ENCODE measurements around the gene VSIG10. TPM values are rescaled to one million over a fixed set of nuclear protein-coding genes. Genes with fewer than 3 reads are reported as not detected.

Gene VSIG10
- polyA plus RNA-seq, 1 donor (not counting 4 experiments of a cell fraction or from before 2014, with no cell fraction given) = 11.4 TPM

DNA sequence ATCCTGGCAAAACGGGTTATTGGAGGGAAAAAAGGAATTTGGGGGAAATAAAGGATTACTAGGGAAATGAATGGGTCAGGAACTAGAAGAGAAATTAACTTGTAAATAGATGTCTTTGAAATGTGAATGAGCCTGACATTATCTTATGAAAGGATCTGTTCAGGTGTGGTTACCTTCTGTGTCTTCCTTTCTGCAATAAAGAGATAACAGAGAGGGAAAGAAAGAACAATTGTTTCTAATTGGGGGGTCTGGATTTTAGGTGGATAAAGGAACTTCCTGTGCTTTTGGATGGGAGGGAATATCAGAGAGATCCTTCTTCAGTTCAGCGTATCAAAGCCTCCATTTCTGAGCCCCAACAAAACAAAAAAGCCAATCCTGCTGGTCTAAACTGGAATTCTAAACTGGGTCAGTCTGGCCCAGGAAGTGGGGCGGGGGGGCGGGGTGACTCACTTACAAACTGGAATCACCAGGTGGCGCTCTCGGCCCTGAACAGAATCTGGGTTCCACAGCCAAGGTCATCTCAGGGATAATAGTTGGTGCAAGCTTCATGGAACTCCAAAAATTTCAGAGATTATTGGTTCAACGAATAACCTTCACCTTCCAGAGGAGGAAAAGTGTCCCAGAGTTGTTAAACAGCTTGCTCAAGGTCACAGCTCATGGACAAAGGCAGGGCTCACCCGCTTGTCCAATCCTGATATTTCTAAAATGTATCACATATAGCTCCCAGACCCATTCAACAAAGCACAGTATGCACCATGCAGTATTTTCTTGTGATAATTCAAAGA, 17.0 kb upstream of the VSIG10 start:
- Histone ChIP-seq H3K4me3 (ENCODE audit: control insufficient read depth in 2 of 3, extremely low read depth in 1 of 3, insufficient read depth in 2 of 3, low read depth in 1 of 3, low read length in 3 of 3) (no peak overlapping the region), H3K4me1 (ENCODE audit: control insufficient read depth, extremely low read depth, insufficient read depth, low read length) (peaks cover 5% of the 10 kb centered on the region), H3K27ac (ENCODE audit: control insufficient read depth, insufficient read depth, low read length) (peak overlapping the region; percentile 59), H4K20me1 (ENCODE audit: control insufficient read depth, extremely low read depth, insufficient read depth, low read length) (no peaks in the 10 kb centered on the region), H3K79me2 (ENCODE audit: control insufficient read depth, insufficient read depth, low read length) (no peaks in the 10 kb centered on the region), H3K36me3 (ENCODE audit: control insufficient read depth in 2 of 2, extremely low read depth in 1 of 2, insufficient read depth in 2 of 2, low read length in 2 of 2) (no peaks in the 10 kb centered on the region), H3K9me3 (ENCODE audit: control insufficient read depth, low read depth, low read length) (no peaks in the 10 kb centered on the region), H2AFZ (ENCODE audit: control insufficient read depth, low read length) (peak overlapping the region; percentile 85), H3K27me3 (ENCODE audit: control insufficient read depth, extremely low read depth, insufficient read depth, low read length) (no peaks in the 10 kb centered on the region), H3K9me1 (ENCODE audit: control insufficient read depth, extremely low read depth, insufficient read depth, low read length) (no peaks in the 10 kb centered on the region), H3K4me2 (ENCODE audit: control insufficient read depth, extremely low read depth, insufficient read depth, low read depth, low read length) (peak overlapping the region; percentile 67), H3K9ac (ENCODE audit: control insufficient read depth, extremely low read depth, insufficient read depth, low read length) (peak overlapping the region; percentile 9)
- DNase-seq (ENCODE audit: low read depth, low spot score) (no peak), FAIRE-seq (no peak)
- dilution Hi-C loops (cut with MboI; ENCODE audit: extremely low pct_ligation_motif_present, low sequenced_read_pairs) = no loop called here
- TF ChIP-seq EZH2 (IDR thresholded peaks at IDR 0.05; ENCODE audit: low read length) = no peak
- TF ChIP-seq, protein P1, sequence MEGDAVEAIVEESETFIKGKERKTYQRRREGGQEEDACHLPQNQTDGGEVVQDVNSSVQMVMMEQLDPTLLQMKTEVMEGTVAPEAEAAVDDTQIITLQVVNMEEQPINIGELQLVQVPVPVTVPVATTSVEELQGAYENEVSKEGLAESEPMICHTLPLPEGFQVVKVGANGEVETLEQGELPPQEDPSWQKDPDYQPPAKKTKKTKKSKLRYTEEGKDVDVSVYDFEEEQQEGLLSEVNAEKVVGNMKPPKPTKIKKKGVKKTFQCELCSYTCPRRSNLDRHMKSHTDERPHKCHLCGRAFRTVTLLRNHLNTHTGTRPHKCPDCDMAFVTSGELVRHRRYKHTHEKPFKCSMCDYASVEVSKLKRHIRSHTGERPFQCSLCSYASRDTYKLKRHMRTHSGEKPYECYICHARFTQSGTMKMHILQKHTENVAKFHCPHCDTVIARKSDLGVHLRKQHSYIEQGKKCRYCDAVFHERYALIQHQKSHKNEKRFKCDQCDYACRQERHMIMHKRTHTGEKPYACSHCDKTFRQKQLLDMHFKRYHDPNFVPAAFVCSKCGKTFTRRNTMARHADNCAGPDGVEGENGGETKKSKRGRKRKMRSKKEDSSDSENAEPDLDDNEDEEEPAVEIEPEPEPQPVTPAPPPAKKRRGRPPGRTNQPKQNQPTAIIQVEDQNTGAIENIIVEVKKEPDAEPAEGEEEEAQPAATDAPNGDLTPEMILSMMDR (optimal IDR thresholded peaks at IDR 0.05 in 1 of 3, IDR thresholded peaks at IDR 0.05 in 1 of 3, conservative IDR thresholded peaks at IDR 0.05 in 1 of 3; ENCODE audit: extremely low read depth in 1 of 3, insufficient read depth in 2 of 3, low read length in 3 of 3) = peak; percentile 35 to 69 (median 67)

DNA sequence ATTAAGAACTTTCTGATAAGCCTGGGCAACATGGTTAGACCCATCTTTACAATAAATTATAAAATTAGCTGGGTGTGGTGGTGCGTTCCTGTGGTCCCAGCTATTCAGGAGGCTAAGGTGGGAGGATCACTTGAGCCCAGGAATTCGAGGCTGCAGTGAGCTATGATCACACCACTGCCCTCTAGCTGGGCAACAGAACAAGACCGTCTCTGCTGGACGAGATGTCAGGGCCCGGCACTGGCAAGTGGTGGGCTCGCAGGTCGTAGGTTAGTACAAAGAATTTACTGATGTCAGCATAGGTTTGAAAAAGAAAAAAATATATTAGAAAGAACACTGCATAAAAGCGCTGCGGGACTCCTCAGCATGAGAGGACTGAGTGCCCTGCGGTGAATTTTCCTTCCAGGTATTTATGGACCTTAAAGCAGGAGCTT, 15.7 kb upstream of the VSIG10 start:
- Histone ChIP-seq H3K36me3 (ENCODE audit: control insufficient read depth in 2 of 2, extremely low read depth in 1 of 2, insufficient read depth in 2 of 2, low read length in 2 of 2) (no peaks in the 10 kb centered on the region), H3K9me1 (ENCODE audit: control insufficient read depth, extremely low read depth, insufficient read depth, low read length) (no peaks in the 10 kb centered on the region), H3K79me2 (ENCODE audit: control insufficient read depth, insufficient read depth, low read length) (no peaks in the 10 kb centered on the region), H3K4me3 (ENCODE audit: control insufficient read depth in 2 of 3, extremely low read depth in 1 of 3, insufficient read depth in 2 of 3, low read depth in 1 of 3, low read length in 3 of 3) (no peak overlapping the region), H2AFZ (ENCODE audit: control insufficient read depth, low read length) (no peak overlapping the region), H3K27me3 (ENCODE audit: control insufficient read depth, extremely low read depth, insufficient read depth, low read length) (no peaks in the 10 kb centered on the region), H4K20me1 (ENCODE audit: control insufficient read depth, extremely low read depth, insufficient read depth, low read length) (no peaks in the 10 kb centered on the region), H3K4me1 (ENCODE audit: control insufficient read depth, extremely low read depth, insufficient read depth, low read length) (peaks cover 5% of the 10 kb centered on the region), H3K9ac (ENCODE audit: control insufficient read depth, extremely low read depth, insufficient read depth, low read length) (no peak overlapping the region), H3K4me2 (ENCODE audit: control insufficient read depth, extremely low read depth, insufficient read depth, low read depth, low read length) (no peak overlapping the region), H3K9me3 (ENCODE audit: control insufficient read depth, low read depth, low read length) (no peaks in the 10 kb centered on the region), H3K27ac (ENCODE audit: control insufficient read depth, insufficient read depth, low read length) (no peak overlapping the region)
- dilution Hi-C loops (cut with MboI; ENCODE audit: extremely low pct_ligation_motif_present, low sequenced_read_pairs) = no loop called here
- FAIRE-seq = no peak
- DNase-seq (ENCODE audit: low read depth, low spot score) = no peak
- TF ChIP-seq EZH2 (IDR thresholded peaks at IDR 0.05; ENCODE audit: low read length) = no peak
- TF ChIP-seq, protein P1 (optimal IDR thresholded peaks at IDR 0.05 in 1 of 3, IDR thresholded peaks at IDR 0.05 in 1 of 3, conservative IDR thresholded peaks at IDR 0.05 in 1 of 3; ENCODE audit: extremely low read depth in 1 of 3, insufficient read depth in 2 of 3, low read length in 3 of 3) = peak in 1 of 3 experiments; percentile 3
